ENCODE results near the gene MIAT.

Gene MIAT

DNA sequence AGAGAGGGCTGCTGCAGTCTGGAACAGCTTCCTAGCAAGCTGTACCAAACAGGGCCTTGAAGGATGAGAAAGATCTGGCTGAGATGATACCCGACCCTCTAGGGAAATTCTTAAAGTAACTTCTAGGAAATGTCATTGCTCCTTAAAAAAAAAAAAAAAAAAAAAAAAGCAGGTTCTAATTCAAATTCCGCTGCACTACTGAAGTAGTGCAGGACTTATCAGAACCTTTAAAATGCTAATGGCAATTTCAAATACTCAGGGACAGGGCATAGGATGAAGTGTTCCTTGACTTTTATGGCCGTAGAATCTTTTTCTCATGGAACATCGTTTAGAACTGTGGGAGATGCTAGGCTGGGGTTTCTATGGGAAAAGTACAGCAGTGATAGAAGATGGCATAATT, 13.1 kb downstream of the MIAT start:
- DNase-seq, result no peak

DNA sequence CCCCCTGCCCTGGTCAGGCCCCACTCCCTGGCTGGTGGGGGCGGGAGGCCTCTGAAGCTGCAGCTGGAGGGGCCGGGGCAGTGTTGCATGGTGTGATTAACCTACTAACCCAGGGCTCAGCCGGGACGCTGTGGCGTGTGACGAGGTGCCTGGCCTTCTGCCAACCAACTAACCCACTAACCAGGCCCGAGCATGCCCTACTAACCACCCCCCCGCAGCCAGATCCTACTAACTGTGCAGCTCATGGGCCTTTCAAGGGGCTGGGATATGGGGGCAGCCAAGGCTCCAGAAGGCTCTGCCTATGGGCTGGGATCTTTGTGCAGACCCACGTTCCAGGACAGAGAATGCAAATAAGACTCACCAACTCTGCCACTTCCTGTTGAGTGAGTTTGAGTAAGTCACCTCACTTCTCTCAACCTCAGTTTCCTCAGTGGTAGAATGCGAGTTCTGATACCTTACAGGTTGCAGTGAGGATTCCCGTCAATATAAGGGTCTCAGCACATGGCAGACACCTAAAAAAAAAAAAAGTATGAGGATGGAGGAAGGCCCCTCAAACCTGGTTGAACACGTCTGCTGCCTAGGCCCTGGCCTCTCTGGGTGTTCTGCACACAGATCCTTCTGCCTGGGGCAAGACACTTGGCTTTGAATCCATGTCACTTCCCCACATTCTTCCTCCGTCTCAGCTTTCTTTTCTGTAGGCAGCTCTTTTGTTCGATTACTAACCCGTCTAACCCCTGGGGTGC, 14.1 kb downstream of the MIAT start:
- peak; percentile 55 for DNase-seq

DNA sequence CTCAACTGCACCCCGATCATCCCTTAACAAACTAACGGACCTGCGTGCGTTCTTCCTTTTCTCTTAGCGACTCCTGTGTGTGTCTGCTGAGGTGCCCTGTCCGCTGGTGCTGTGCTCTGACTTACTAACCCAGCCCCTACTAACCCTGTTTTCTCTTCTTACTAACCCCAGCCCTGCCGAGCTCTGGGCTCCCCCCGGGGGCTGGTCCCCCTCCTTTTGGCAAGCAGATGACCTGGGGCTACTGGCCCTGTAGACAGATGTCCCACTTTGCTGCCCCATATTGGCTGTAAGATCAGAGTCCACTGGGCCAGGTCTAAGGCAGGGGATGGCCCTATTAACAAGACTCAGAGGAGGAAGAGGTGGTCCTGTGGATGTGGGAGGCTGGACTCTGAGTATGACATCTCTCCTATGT, 14.7 kb downstream of the MIAT start:
- DNase-seq, result peak; percentile 10

DNA sequence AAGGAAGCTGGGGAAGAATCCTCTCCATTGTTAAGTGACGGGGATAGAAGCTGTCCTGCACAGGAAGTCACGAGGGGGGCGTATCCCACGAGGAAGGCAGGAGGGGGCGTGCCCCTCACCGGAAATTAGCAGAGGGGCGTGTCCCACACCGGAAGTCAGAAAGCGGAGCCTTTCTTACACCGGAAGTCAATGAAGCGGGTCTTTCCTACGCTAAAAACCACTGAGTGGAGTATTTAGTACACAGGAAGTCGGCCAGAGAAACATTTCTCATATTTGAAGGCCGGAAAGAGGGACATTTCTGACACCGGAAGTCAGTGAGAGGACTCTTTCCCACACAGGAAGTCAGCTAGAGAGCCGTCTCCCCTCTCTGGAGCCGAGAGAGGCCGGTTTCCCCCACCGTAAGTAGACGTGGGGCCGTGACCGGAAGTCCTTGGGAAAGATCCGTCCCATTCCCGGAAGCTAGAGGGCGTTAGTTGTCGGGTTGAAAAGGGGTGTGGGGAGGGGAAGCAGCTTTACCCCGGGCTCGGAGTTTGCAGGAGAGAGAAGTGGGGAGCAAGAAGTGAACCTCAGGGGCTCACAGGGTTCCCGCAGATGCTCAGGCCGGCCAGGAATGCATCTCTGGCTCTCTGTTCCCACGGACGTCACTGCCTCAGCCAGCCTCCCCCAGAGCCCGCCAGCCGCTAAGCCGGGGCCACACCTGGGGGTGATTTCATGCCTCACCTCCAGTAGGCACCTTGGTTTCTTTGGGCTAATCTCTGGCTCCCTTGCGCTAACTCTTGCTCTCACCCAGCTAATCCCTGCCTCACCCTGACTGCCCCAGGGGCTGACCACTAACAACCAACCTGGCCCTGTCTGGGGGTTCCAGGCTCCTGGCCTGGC, 15.4 kb downstream of the MIAT start:
- peak; percentile 83 for DNase-seq

- DNase-seq, result no peak
Observed at GRCh38 chr22:26673486-26673885, 16.1 kb downstream of the MIAT start.

- DNase-seq, result no peak
Observed at GRCh38 chr22:26674211-26675190, 17.1 kb downstream of the MIAT start.

- no peak for DNase-seq
Observed at GRCh38 chr22:26675687-26676268, 18.4 kb downstream of the MIAT start.

GRCh38 chr22:26677217-26677616, 19.8 kb downstream of the MIAT start:
- DNase-seq, result no peak

GRCh38 chr22:26679003-26679629, 21.7 kb downstream of the MIAT start:
- DNase-seq, result peak; percentile 65

DNA sequence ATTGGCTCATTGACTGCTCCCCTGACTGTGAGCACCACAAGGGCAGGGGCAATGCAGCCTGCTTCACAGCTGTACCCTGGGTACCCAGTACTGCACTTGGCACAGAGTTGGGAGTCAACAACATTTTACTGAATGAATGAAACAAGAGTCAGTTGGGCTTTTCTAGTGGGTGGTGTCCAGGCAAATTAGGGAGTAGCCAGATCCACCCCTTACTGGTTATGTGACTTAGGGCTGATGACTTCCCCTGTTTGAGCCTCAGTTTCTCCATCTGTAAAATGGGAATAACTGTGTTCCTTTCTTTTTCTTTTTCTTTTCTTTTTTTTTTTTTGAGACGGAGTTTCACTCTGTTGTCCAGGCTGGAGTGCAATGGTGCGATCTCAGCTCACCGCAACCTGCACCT, 23.1 kb downstream of the MIAT start:
- DNase-seq, result no peak

- no peak for DNase-seq
Observed at GRCh38 chr22:26681395-26681821, 24.0 kb downstream of the MIAT start.

GRCh38 chr22:26684168-26684567, 26.8 kb downstream of the MIAT start:
- no peak for DNase-seq

DNA sequence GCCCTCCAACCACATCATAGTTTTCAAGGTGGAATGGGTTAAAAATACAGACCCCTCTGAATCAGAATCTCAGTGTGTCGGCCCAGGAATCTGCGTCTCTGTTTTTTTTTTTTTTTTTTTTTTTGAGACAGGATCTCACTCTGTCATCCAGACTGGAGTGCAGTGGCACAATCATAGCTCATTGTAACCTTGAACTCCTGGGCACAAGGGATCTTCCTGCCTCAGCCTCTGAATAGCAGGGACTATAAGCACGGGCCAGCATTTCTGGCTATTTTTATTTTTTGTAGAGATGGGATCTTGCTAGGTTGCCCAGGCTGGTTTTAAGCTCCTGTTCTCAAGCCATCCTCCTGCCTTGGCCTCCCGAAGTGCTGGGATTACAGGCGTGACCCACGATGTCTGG, 28.2 kb downstream of the MIAT start:
- DNase-seq, result no peak

DNA sequence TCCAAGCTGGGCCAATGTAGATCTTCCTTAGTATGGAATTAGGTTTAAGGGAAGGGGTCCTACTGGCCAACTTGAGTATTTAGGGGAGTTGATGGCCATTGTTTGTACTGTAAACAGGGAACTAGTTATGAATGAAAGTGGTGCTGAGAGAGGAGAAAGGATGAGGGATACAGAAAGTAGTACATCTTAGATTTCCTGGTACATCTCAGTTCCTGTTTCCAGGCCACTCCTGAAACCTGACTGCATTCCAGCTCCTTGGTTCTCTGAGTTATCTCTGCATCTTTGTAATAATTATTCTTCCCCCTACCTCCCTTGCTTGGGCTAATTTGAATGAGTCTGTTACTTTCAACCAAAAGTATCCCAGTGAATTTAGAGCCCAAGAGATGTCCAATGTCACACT, 30.1 kb downstream of the MIAT start:
- no peak for DNase-seq

GRCh38 chr22:26689513-26690301, 32.3 kb downstream of the MIAT start:
- no peak for DNase-seq

- DNase-seq, result no peak
Observed at GRCh38 chr22:26690654-26691376, 33.4 kb downstream of the MIAT start.

GRCh38 chr22:26691377-26691716, 34.0 kb downstream of the MIAT start:
- DNase-seq, result no peak

DNA sequence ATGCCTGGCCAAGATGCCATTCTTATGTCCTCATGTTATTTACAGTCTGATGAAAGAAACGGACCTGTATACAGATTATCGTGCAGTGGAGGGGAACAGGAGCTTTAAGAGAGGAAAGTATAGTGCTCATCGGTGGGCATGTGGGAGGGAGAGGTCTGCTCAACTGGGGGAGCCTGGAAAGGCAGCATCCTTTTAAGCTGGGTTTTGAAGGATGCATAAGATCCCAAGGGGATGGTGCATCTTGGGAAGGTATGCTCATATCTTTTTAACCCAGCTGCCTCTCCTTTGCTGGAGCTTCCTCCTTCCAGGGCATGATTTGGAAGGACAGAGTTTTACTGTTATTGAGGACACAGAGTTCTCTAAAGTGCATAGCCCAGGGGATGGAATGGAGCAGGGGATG, 34.8 kb downstream of the MIAT start:
- DNase-seq, result no peak

DNA sequence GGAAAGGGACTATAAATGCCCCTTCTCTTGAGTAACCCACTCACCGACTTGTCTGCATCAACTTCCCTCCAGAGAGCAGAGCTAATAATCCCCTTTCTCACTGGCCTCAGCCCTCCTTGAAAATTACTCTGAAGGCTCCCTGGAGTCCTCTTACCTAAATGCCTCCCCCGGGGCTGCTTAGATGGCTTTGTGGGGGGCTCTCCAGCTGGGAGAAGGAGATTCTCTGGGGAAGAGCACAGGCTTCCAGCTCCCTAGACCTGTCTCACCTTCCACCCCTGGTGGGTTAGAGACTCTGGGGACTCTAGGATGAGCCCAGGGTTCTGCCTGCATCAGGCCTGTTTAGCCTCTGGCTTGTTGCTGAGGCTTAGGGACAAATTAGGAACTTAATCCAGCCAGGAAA, 39.8 kb downstream of the MIAT start:
- no peak for DNase-seq

DNA sequence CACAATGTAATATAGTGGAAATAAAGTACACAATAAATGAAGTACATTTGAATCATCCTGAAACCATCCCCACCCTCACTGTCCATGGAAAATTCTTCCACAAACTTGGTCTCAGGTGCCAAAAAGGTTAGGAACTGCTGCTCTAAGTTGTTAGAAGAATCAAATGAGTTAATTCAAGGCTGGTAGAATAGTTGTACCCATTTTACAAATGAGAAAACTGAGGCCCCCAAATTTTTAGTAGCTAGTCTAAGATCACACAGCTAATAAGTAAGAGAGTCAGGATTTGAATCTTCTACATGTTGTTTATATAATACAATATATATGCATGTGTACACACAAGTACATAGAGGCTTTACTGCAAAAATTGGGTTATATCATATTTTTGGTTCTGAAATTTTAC, 43.1 kb downstream of the MIAT start:
- no peak for DNase-seq

GRCh38 chr22:26700886-26701285, 43.5 kb downstream of the MIAT start:
- DNase-seq, result no peak
